Measurements from ENCODE around the gene CD163L1. TPM values are rescaled to one million over a fixed set of nuclear protein-coding genes. Genes with fewer than 3 reads are reported as not detected.
"Not testable (repeated sequence)": the region's sequence is repeated elsewhere in the genome, so short reads cannot be mapped to it uniquely, and the experiment has no call there.

Gene CD163L1
- total RNA-seq, 2 donors from 2014 or later: 0.24 to 0.37 TPM

DNA sequence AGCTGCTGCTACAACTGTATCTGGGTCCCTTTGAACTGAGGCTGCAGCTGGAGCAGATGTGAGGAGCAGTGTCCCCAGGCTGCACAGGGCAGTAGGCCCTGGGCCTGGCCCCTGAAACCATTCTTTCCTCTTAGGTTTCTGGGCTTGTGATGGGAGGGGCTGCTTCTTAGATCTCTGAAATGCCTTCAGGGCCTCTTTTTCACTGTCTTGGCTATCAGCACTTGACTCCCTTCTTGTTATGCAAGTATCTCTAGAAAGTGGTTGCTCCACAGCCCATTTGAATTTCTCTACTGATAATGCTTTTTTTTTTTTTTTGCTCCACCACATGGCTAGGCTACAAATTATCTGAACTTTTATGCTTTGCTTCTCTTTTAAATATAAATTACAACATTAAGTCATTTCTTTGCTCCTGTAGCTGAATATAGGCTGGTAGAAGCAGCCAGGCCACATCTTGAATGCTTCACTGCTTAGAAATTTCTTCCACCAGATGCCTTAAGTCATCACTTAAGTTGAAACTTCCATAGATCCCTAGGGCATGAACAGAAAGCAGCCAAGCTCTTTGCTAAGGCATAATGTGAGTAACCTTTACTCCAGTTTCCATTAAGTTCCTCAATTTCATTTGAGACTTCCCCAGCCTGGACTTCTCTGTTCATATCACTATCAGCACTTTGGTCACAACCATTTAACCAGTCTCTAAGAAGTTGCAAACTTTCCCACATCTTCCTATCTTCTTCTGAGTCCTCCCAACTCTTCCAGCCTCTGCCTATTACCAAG lies 98.9 kb downstream of the CD163L1 start:
- Histone ChIP-seq H3K4me3 (no peak overlapping the region), H3K36me3 (no peaks in the 10 kb centered on the region), H3K27ac (no peak overlapping the region)

DNA sequence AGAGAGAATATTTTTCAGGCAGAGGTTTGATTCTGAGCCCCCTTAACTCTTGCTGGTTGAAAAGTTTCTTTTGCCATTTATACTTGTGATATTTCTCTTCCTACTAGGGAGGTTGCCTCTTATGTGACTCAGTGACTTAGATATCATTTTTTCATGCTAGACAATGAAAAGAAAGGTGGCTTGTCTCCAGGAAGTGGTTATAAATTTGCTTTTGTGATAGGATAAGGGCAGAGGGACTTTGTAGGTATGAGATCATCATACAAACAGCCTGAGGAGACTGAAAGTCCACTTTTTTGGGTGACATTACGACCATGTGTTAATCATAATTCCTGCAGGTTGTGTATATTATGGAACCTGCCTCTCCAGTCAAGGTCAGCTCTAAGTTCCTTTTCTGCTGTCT lies 104.3 kb downstream of the CD163L1 start:
- peaks cover 1 to 14% of the 10 kb centered on the region in 2 donors for H3K9me3 ChIP-seq
- H3K4me3 ChIP-seq: no peak overlapping the region
- no peak overlapping the region for H3K27ac ChIP-seq
- H3K36me3 ChIP-seq: no peaks in the 10 kb centered on the region
- DNase-seq (ENCODE audit: low spot score): no peak
- H3K27me3 ChIP-seq: no peaks in the 10 kb centered on the region
- TF ChIP-seq, protein P1, sequence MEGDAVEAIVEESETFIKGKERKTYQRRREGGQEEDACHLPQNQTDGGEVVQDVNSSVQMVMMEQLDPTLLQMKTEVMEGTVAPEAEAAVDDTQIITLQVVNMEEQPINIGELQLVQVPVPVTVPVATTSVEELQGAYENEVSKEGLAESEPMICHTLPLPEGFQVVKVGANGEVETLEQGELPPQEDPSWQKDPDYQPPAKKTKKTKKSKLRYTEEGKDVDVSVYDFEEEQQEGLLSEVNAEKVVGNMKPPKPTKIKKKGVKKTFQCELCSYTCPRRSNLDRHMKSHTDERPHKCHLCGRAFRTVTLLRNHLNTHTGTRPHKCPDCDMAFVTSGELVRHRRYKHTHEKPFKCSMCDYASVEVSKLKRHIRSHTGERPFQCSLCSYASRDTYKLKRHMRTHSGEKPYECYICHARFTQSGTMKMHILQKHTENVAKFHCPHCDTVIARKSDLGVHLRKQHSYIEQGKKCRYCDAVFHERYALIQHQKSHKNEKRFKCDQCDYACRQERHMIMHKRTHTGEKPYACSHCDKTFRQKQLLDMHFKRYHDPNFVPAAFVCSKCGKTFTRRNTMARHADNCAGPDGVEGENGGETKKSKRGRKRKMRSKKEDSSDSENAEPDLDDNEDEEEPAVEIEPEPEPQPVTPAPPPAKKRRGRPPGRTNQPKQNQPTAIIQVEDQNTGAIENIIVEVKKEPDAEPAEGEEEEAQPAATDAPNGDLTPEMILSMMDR (IDR thresholded peaks at IDR 0.05): no peak
- no peaks in the 10 kb centered on the region for H3K4me1 ChIP-seq

More for the DNA sequence above, 98.9 kb downstream of the CD163L1 start:
- H3K27me3 ChIP-seq: no peaks in the 10 kb centered on the region
- DNase-seq (ENCODE audit: low spot score): no peak
- no peaks in the 10 kb centered on the region for H3K4me1 ChIP-seq
- peaks cover 7 to 20% of the 10 kb centered on the region in 2 donors for H3K9me3 ChIP-seq
- TF ChIP-seq, protein P1 (IDR thresholded peaks at IDR 0.05): no peak

DNA sequence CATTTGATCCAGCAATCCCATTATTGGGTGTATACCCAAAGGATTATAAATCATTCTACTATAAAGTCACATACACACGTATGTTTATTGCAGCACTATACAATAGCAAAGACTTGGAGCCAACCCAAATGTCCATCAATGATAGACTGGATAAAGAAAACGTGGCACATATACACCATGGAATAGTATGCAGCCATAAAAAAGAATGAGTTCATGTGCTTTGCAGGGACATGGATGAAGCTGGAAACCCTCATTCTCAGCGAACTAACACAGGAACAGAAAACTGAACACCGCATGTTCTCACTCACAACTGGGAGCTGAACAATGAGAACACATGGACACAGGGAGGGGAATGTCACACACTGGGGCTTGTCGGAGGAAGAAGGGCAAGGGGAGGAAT lies 106.2 kb downstream of the CD163L1 start:
- H3K27ac ChIP-seq; H3K9me3 ChIP-seq; H3K27me3 ChIP-seq; H3K4me3 ChIP-seq; DNase-seq (ENCODE audit: low spot score); H3K4me1 ChIP-seq; H3K36me3 ChIP-seq: not testable (repeated sequence)

DNA sequence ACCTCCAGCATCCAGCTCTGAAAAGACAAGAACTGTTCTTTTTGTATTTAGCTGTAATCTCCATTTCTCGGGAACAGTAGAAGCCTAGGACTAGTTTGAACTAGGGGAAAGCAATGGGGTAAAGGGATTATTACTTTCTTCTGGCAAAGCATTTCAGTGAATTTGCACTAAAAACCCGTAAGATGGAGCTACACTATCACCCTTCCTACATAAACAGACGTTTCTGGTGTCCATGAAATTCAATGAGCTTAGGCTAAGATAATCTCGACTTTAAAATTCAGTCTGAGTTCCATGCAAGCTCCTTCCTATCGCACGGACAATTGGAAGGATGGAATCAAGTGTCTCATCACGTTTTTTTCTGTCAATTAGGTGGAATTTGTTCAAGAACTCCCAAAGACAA lies 116.0 kb downstream of the CD163L1 start:
- no peaks in the 10 kb centered on the region for H3K27me3 ChIP-seq
- H3K9me3 ChIP-seq: no peaks in the 10 kb centered on the region
- TF ChIP-seq, protein P1 (IDR thresholded peaks at IDR 0.05): no peak
- DNase-seq (ENCODE audit: low spot score): no peak
- no peaks in the 10 kb centered on the region for H3K4me1 ChIP-seq
- no peaks in the 10 kb centered on the region for H3K36me3 ChIP-seq
- no peak overlapping the region for H3K27ac ChIP-seq
- no peak overlapping the region for H3K4me3 ChIP-seq

DNA sequence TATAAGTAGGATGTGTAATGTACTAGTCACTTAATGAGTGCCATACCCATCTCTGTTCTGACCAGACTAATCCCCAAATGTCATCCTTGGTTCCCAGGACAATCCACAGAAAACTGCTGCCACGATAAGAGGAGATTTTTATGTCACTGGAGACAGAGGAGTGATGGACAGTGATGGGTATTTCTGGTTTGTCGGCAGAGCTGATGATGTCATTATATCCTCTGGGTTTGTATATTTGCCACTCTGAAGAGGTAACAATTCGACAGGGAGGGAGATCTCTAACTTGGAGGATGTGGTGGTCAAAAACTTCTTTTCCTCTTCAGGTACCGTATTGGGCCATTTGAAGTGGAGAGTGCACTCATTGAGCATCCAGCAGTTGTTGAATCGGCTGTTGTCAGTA lies 119.8 kb downstream of the CD163L1 start:
- no peaks in the 10 kb centered on the region for H3K9me3 ChIP-seq
- H3K27ac ChIP-seq: no peak overlapping the region
- DNase-seq (ENCODE audit: low spot score): no peak
- no peaks in the 10 kb centered on the region for H3K27me3 ChIP-seq
- no peaks in the 10 kb centered on the region for H3K4me1 ChIP-seq
- TF ChIP-seq, protein P1 (IDR thresholded peaks at IDR 0.05): no peak
- H3K36me3 ChIP-seq: no peaks in the 10 kb centered on the region
- no peak overlapping the region for H3K4me3 ChIP-seq

DNA sequence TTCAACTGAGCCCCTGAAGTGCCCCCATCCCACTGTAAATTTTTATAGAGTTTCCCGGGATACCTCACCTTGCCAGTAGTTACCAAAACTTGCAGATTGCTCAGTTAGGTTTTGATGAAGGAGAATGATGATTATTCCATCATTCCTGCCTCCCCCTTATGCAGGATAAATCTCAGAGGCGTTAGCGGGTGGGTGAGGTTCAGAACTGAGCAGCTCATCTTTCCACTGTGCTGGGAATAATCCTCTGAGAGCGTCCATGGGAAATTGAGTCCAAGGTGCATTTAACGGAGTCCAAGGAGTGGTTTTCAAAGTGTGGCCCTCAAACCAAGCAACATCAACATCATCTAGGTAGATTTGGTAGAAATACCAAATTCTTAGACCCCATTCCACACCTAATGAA lies 121.4 kb downstream of the CD163L1 start:
- H3K4me3 ChIP-seq: no peak overlapping the region
- no peak for DNase-seq (ENCODE audit: low spot score)
- no peak overlapping the region for H3K27ac ChIP-seq
- no peaks in the 10 kb centered on the region for H3K27me3 ChIP-seq
- no peaks in the 10 kb centered on the region for H3K36me3 ChIP-seq
- TF ChIP-seq, protein P1 (IDR thresholded peaks at IDR 0.05): no peak
- H3K4me1 ChIP-seq: no peaks in the 10 kb centered on the region
- no peaks in the 10 kb centered on the region for H3K9me3 ChIP-seq
